GM03348 (cell line): Measurements from ENCODE around the gene SSUH2.
"Not testable (repeated sequence)": the region's sequence is repeated elsewhere in the genome, so short reads cannot be mapped to it uniquely, and the experiment has no call there.

Experiments
- DNase-seq: peaks from one replicate; pipeline ENCODE4 v3.0.0; 2012; ENCODE audit warnings: low spot score

Gene SSUH2

GRCh38 chr3:8580434-8580833 lies 64.2 kb downstream of the SSUH2 start:
- DNase-seq = not testable (repeated sequence)

GRCh38 chr3:8579943-8580342 lies 64.7 kb downstream of the SSUH2 start:
- no peak for DNase-seq

GRCh38 chr3:8579096-8579495 lies 65.5 kb downstream of the SSUH2 start:
- no peak for DNase-seq

GRCh38 chr3:8578282-8578681 lies 66.3 kb downstream of the SSUH2 start:
- no peak for DNase-seq

GRCh38 chr3:8576841-8577571 lies 67.6 kb downstream of the SSUH2 start:
- no peak for DNase-seq

- no peak for DNase-seq
Observed at GRCh38 chr3:8576436-8576835, 68.2 kb downstream of the SSUH2 start.

- DNase-seq = no peak
Observed at GRCh38 chr3:8575364-8576104, 69.1 kb downstream of the SSUH2 start.

- DNase-seq = no peak
Observed at GRCh38 chr3:8574670-8575322, 69.8 kb downstream of the SSUH2 start.

- no peak for DNase-seq
Observed at GRCh38 chr3:8574040-8574669, 70.4 kb downstream of the SSUH2 start.

GRCh38 chr3:8573342-8573926 lies 71.2 kb downstream of the SSUH2 start:
- DNase-seq = no peak

- no peak for DNase-seq
Observed at GRCh38 chr3:8571256-8571655, 73.3 kb downstream of the SSUH2 start.
